Neural cell (in vitro differentiated cells): Measurements from ENCODE around the gene STRA6. TPM values are rescaled to one million over a fixed set of nuclear protein-coding genes. Genes with fewer than 3 reads are reported as not detected.

Experiments
- H2AFZ ChIP-seq: fragments of 200-600, 300-800 bp; sonication (generic), shearing (Covaris generic); 2 replicates; pipeline ENCODE4 v1.6.0; 2014; ENCODE audit warnings: low read depth, mild to moderate bottlenecking, antibody characterized with exemption, low read length, moderate library complexity
- H3F3A ChIP-seq: fragments of 200-600 bp; shearing (Covaris generic); 2 replicates; pipeline ENCODE4 v1.6.1; 2016; ENCODE audit warnings: mild to moderate bottlenecking, moderate library complexity, mixed read lengths, antibody characterized with exemption, low read length; ENCODE audit not compliant: insufficient read depth, poor library complexity, severe bottlenecking
- H3K27ac ChIP-seq: fragments of 200-600, 300-800 bp; sonication (generic), shearing (Covaris generic); 2 replicates; pipeline ENCODE4 v1.5.1; 2014; ENCODE audit warnings: mild to moderate bottlenecking, low read length, moderate library complexity
- H3K27me3 ChIP-seq: fragments of 300-800, 200-600 bp; sonication (generic), shearing (Covaris generic); 2 replicates; pipeline ENCODE4 v1.6.0; 2014; ENCODE audit warnings: mild to moderate bottlenecking, low read depth, low read length, moderate library complexity; ENCODE audit not compliant: insufficient read depth
- H3K36me3 ChIP-seq: fragments of 300-800, 200-600 bp; sonication (generic), shearing (Covaris generic); 2 replicates; pipeline ENCODE4 v1.5.1; 2014; ENCODE audit warnings: mild to moderate bottlenecking, antibody characterized with exemption, low read length, moderate library complexity; ENCODE audit not compliant: insufficient read depth
- H3K4me2 ChIP-seq: fragments of 300-800, 200-600 bp; sonication (generic), shearing (Covaris generic); 2 replicates; pipeline ENCODE4 v1.6.0; 2014; ENCODE audit warnings: mild to moderate bottlenecking, low read length
- H3K4me3 ChIP-seq: fragments of 300-800, 200-600 bp; sonication (generic), shearing (Covaris generic); 2 replicates; pipeline ENCODE4 v1.5.1; 2014; ENCODE audit warnings: mild to moderate bottlenecking, low read length, moderate library complexity
- H3K79me2 ChIP-seq: fragments of 200-600 bp; shearing (Covaris generic); replicated peaks from 2 replicates; pipeline ENCODE4 v1.6.0; 2014; ENCODE audit warnings: mild to moderate bottlenecking, low read length, moderate library complexity; ENCODE audit not compliant: insufficient read depth
- H3K9ac ChIP-seq: fragments of 300-800, 200-600 bp; sonication (generic), shearing (Covaris generic); 2 replicates; pipeline ENCODE4 v1.6.1; 2016; ENCODE audit warnings: mild to moderate bottlenecking, low read length, mixed read lengths
- H3K9me2 ChIP-seq: fragments of 200-600 bp; shearing (Covaris generic); 2 replicates; pipeline ENCODE4 v1.6.1; 2016; ENCODE audit warnings: mild to moderate bottlenecking, low read length, mixed read lengths; ENCODE audit not compliant: insufficient read depth
- H3K9me3 ChIP-seq: fragments of 200-600, 300-800 bp; sonication (generic), shearing (Covaris generic); 2 replicates; pipeline ENCODE4 v1.6.1; 2016; ENCODE audit warnings: mild to moderate bottlenecking, mixed run types, low read length, moderate library complexity, mixed read lengths
- H4K20me1 ChIP-seq: fragments of 200-600 bp; shearing (Covaris generic); 2 replicates; pipeline ENCODE4 v1.6.1; 2016; ENCODE audit warnings: mild to moderate bottlenecking, mixed run types; ENCODE audit not compliant: insufficient read depth
- EP300 ChIP-seq: fragments of 450-650 bp; conservative IDR thresholded peaks from 2 replicates; pipeline ENCODE4 v1.6.1; 2014; ENCODE audit warnings: antibody characterized with exemption, mild to moderate bottlenecking, moderate library complexity; ENCODE audit not compliant: poor library complexity, severe bottlenecking
- EZH2 ChIP-seq: fragments of 200-600, 300-800 bp; shearing (Covaris generic), sonication (generic); IDR thresholded peaks from 2 replicates; pipeline ENCODE4 v1.6.1; 2014; ENCODE audit warnings: antibody characterized with exemption, low read length, borderline replicate concordance, mild to moderate bottlenecking; ENCODE audit not compliant: insufficient read depth, poor library complexity, severe bottlenecking
- MXI1 ChIP-seq: fragments of 450-650 bp; conservative IDR thresholded peaks from 2 replicates; pipeline ENCODE4 v1.6.1; 2014; ENCODE audit warnings: antibody characterized with exemption, mild to moderate bottlenecking; ENCODE audit not compliant: poor library complexity, severe bottlenecking
- POLR2AphosphoS5 ChIP-seq: IDR thresholded peaks from 2 replicates; pipeline ENCODE4 v1.6.1; 2012
- RAD21 ChIP-seq: fragments of 450-650 bp; conservative IDR thresholded peaks from 2 replicates; pipeline ENCODE4 v1.6.1; 2014; ENCODE audit warnings: antibody characterized with exemption, mild to moderate bottlenecking, moderate library complexity
- SMC3 ChIP-seq: fragments of 450-650 bp; conservative IDR thresholded peaks from 2 replicates; pipeline ENCODE4 v1.6.1; 2014; ENCODE audit warnings: antibody characterized with exemption, mild to moderate bottlenecking, moderate library complexity; ENCODE audit not compliant: poor library complexity
- TAF1 ChIP-seq: IDR thresholded peaks from 2 replicates; pipeline ENCODE4 v1.6.1; 2012; ENCODE audit warnings: low read depth
- polyA plus RNA-seq: library from polyadenylated mRNA; depleted of rRNA; stranded (reverse); fragments of >200 nt; gene quantifications from 2 replicates; pipeline ENCODE4 v1.2.3, GENCODE V29; 2014
- TF ChIP-seq, protein P1 (sequence below): fragments of 450-650 bp; IDR thresholded peaks from 2 replicates; pipeline ENCODE4 v1.5.1; 2014; ENCODE audit warnings: antibody characterized with exemption, mild to moderate bottlenecking, moderate library complexity; ENCODE audit not compliant: poor library complexity, severe bottlenecking
- TF ChIP-seq, protein P2 (sequence below): IDR thresholded peaks from 2 replicates; pipeline ENCODE4 v1.6.1; 2012; ENCODE audit warnings: borderline replicate concordance

STRA6 gene
- polyA plus RNA-seq, 1 donor from 2014 or later = 4.4 TPM

DNA sequence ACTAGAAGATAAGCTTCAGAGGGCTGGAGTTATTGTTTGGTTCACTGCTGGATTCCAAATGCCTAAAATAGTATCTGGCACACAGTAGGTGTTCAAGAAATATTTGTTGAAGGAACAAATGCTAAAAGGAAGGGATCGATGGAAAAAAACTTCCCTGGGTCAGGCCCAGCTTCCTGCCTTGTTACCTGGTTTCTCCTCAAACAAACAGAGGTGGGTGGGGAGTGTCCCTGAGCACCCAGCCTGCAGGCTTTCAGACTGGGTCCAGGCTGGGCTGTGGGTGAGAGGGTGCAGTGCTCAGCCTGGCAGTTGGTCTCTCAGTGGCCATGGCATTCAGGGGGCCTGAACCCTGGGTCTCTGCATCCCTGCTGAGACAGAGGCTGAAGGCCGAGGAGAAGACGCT lies 14.4 kb upstream of the STRA6 start:
- Histone ChIP-seq H3K79me2 (no peaks in the 10 kb centered on the region), H3K4me3 (no peak overlapping the region), H3K9me2 (no peaks in the 10 kb centered on the region), H2AFZ (no peak overlapping the region), H4K20me1 (no peaks in the 10 kb centered on the region), H3K4me2 (no peak overlapping the region), H3K9ac (peak overlapping the region; percentile 94), H3K27ac (peak overlapping the region; percentile 100), H3K36me3 (no peaks in the 10 kb centered on the region), H3K27me3 (no peaks in the 10 kb centered on the region), H3F3A (peaks cover 25% of the 10 kb centered on the region), H3K9me3 (no peaks in the 10 kb centered on the region)
- TF ChIP-seq, protein P1, sequence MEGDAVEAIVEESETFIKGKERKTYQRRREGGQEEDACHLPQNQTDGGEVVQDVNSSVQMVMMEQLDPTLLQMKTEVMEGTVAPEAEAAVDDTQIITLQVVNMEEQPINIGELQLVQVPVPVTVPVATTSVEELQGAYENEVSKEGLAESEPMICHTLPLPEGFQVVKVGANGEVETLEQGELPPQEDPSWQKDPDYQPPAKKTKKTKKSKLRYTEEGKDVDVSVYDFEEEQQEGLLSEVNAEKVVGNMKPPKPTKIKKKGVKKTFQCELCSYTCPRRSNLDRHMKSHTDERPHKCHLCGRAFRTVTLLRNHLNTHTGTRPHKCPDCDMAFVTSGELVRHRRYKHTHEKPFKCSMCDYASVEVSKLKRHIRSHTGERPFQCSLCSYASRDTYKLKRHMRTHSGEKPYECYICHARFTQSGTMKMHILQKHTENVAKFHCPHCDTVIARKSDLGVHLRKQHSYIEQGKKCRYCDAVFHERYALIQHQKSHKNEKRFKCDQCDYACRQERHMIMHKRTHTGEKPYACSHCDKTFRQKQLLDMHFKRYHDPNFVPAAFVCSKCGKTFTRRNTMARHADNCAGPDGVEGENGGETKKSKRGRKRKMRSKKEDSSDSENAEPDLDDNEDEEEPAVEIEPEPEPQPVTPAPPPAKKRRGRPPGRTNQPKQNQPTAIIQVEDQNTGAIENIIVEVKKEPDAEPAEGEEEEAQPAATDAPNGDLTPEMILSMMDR = no peak
- TF ChIP-seq TAF1 (no peak), MXI1 (no peak), EZH2 (no peak), POLR2AphosphoS5 (no peak), SMC3 (no peak), RAD21 (no peak), EP300 (no peak)
- TF ChIP-seq, protein P2, sequence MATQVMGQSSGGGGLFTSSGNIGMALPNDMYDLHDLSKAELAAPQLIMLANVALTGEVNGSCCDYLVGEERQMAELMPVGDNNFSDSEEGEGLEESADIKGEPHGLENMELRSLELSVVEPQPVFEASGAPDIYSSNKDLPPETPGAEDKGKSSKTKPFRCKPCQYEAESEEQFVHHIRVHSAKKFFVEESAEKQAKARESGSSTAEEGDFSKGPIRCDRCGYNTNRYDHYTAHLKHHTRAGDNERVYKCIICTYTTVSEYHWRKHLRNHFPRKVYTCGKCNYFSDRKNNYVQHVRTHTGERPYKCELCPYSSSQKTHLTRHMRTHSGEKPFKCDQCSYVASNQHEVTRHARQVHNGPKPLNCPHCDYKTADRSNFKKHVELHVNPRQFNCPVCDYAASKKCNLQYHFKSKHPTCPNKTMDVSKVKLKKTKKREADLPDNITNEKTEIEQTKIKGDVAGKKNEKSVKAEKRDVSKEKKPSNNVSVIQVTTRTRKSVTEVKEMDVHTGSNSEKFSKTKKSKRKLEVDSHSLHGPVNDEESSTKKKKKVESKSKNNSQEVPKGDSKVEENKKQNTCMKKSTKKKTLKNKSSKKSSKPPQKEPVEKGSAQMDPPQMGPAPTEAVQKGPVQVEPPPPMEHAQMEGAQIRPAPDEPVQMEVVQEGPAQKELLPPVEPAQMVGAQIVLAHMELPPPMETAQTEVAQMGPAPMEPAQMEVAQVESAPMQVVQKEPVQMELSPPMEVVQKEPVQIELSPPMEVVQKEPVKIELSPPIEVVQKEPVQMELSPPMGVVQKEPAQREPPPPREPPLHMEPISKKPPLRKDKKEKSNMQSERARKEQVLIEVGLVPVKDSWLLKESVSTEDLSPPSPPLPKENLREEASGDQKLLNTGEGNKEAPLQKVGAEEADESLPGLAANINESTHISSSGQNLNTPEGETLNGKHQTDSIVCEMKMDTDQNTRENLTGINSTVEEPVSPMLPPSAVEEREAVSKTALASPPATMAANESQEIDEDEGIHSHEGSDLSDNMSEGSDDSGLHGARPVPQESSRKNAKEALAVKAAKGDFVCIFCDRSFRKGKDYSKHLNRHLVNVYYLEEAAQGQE = no peak

DNA sequence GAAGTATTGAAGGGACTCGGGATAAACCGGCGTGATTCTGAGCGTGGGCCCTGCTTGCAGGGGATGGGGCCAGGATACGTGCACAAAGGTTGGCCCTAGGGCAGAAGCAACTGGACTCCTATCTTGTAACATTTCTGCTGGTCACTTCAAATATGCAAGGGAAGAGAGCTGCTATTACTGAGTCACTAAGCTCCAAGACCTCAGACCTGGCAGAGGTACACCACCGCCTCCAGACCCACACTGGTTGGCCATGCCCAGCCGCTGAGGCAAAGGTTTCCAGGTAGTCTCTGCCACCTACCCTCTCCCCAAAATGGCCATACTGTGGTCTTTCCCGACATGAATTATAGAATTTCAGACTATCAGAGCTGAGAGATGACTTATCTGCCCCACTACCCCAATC lies 13.4 kb upstream of the STRA6 start:
- Histone ChIP-seq H3K9me3 (no peaks in the 10 kb centered on the region), H3K4me3 (no peak overlapping the region), H3K36me3 (no peaks in the 10 kb centered on the region), H2AFZ (no peak overlapping the region), H3F3A (peaks cover 20% of the 10 kb centered on the region), H3K27ac (no peak overlapping the region), H3K79me2 (no peaks in the 10 kb centered on the region), H3K9ac (no peak overlapping the region), H3K27me3 (no peaks in the 10 kb centered on the region), H3K9me2 (no peaks in the 10 kb centered on the region), H4K20me1 (no peaks in the 10 kb centered on the region), H3K4me2 (no peak overlapping the region)
- TF ChIP-seq, protein P2 = no peak
- TF ChIP-seq EZH2 (no peak), EP300 (no peak), POLR2AphosphoS5 (no peak), TAF1 (no peak), RAD21 (no peak), SMC3 (no peak), MXI1 (no peak)
- TF ChIP-seq, protein P1 = no peak
